GM12878 (cell line): ENCODE results near the gene PIP4K2B.

ENCODE experiments used
- ETV6 ChIP-seq, 2 experiments: fragments of 450-650 bp in 1 of 2; IDR thresholded peaks in 1 of 2; conservative IDR thresholded peaks in 1 of 2; 2 replicates each; pipeline ENCODE4 v1.6.1; 2014; ENCODE audit warnings: antibody characterized with exemption in 1 of 2, borderline replicate concordance in 1 of 2, low read depth in 1 of 2, mild to moderate bottlenecking in 1 of 2, moderate library complexity in 1 of 2
- NFYA ChIP-seq: IDR thresholded peaks from 2 replicates; pipeline ENCODE4 v1.6.1; 2011; ENCODE audit warnings: low read depth, mild to moderate bottlenecking, low read length, improper control_type of control experiment, borderline replicate concordance
- SMAD5 ChIP-seq: IDR thresholded peaks from 2 replicates; pipeline ENCODE4 v1.6.1; 2016; ENCODE audit warnings: antibody characterized with exemption, low read depth
- TF ChIP-seq, protein P1 (sequence below), 3 experiments: IDR thresholded peaks in 2 of 3; conservative IDR thresholded peaks in 1 of 3; 2 replicates each; pipeline ENCODE4 v1.5.1; 2011; ENCODE audit warnings: low read depth in 3 of 3, low read length in 3 of 3, mild to moderate bottlenecking in 3 of 3, control low read depth in 2 of 3, moderate library complexity in 2 of 3, inconsistent platforms in 1 of 3, mixed read lengths in 1 of 3; ENCODE audit not compliant: control insufficient read depth in 2 of 3, insufficient read depth in 1 of 3; ENCODE audit errors: extremely low read depth in 1 of 3

DNA sequence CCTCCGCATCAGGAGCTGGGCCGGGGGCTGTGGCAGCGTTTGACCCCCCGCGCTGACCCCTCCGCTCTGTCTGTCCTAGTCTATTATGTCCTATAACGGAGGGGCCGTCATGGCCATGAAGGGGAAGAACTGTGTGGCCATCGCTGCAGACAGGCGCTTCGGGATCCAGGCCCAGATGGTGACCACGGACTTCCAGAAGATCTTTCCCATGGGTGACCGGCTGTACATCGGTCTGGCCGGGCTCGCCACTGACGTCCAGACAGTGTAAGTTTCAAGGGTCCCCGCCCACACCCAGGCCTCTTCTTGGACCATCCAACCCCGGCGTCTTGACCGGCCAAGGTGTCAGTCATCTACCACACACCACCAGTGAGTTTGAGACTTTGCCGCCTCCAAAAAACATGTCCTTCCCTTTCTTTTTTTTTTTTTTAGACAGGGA is 46.3 kb downstream of the PIP4K2B start:
- TF ChIP-seq, protein P1, sequence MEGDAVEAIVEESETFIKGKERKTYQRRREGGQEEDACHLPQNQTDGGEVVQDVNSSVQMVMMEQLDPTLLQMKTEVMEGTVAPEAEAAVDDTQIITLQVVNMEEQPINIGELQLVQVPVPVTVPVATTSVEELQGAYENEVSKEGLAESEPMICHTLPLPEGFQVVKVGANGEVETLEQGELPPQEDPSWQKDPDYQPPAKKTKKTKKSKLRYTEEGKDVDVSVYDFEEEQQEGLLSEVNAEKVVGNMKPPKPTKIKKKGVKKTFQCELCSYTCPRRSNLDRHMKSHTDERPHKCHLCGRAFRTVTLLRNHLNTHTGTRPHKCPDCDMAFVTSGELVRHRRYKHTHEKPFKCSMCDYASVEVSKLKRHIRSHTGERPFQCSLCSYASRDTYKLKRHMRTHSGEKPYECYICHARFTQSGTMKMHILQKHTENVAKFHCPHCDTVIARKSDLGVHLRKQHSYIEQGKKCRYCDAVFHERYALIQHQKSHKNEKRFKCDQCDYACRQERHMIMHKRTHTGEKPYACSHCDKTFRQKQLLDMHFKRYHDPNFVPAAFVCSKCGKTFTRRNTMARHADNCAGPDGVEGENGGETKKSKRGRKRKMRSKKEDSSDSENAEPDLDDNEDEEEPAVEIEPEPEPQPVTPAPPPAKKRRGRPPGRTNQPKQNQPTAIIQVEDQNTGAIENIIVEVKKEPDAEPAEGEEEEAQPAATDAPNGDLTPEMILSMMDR (IDR thresholded peaks at IDR 0.05 in 2 of 3, conservative IDR thresholded peaks at IDR 0.05 in 1 of 3; ENCODE audit: control insufficient read depth in 2 of 3, extremely low read depth in 1 of 3, insufficient read depth in 1 of 3, low read depth in 3 of 3, low read length in 3 of 3) = no peak
- TF ChIP-seq ETV6 (conservative IDR thresholded peaks at IDR 0.05 in 1 of 2, IDR thresholded peaks at IDR 0.05 in 1 of 2; ENCODE audit: borderline replicate concordance in 1 of 2, low read depth in 1 of 2) (no peak), SMAD5 (no peak), NFYA (no peak)
